ENCODE data around the gene ASB2. TPM values are rescaled to one million over a fixed set of nuclear protein-coding genes. Genes with fewer than 3 reads are reported as not detected.

Gene ASB2
- total and polyA plus RNA-seq, 5 donors, result 112 to 141 (median 120) TPM

DNA sequence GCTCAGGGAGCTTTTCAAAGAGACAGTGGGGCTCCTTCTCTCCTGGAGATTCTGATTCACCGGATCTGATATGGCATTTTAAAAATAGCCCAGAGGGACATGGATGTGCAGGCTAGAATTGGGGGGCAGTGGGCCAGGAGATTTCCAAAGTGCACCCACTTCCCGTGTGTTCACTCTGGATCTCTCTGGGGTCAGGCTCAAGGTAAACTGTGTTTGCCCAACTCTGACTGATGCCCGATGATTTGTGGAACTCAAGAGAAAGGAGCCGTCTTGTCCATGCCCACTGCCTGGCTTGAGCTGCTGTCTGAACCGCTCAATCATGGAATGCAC lies 31.3 kb downstream of the ASB2 start:
- ATAC-seq, result no peak
- peak in 1 of 3 donors; percentile 1 for DNase-seq
- H3K4me1 ChIP-seq (ENCODE audit: control insufficient read depth, insufficient read depth, low read length), result no peaks in the 10 kb centered on the region
- no peak overlapping the region for H3K4me3 ChIP-seq (ENCODE audit: low read length)
- H3K9me3 ChIP-seq (ENCODE audit: control insufficient read depth, low read length), result no peaks in the 10 kb centered on the region
- intact Hi-C loops (cut with DNase I), result no loop called here
- no peaks in the 10 kb centered on the region for H3K27me3 ChIP-seq (ENCODE audit: control insufficient read depth, insufficient read depth)
- WGBS, result 73% methylated on average over 5 of the region's 5 CpGs
- H3K27ac ChIP-seq (ENCODE audit: low read length), result peak overlapping the region; percentile 50

DNA sequence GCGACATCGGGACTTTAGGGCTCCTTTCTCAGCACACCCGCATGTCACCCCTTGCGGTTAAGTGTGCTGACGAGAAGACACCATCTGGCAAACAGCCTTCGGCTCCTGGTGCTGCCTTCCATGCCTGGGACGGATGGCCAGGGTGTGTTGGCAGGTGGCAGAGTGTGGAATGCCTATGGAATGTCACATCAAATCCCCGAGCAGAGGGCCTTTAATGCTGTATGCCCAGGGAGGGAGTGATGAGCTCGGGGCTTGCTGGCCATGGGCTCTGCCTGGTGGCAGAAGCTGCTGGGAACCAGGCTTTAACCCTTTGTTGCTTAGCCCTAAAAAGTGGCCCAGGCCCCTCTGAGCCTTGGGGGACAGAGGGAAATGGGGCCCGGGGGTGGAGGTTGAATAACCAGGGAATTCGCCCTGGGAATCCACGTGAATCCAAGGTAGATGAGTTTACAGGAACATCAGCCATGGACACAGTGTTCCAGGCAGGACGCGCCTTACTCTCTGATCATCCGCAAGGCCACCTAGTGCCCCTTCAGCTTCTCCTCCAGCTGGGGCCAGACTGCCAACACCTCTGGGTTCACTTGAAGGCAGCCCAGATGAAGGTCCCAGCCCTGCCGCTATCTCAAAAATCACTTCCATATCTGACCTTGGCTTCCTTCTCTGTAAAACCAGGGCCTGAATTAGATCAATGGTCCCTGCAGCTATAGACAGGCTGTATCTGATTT lies 31.9 kb downstream of the ASB2 start:
- peak; percentile 15 to 43 for ATAC-seq

DNA sequence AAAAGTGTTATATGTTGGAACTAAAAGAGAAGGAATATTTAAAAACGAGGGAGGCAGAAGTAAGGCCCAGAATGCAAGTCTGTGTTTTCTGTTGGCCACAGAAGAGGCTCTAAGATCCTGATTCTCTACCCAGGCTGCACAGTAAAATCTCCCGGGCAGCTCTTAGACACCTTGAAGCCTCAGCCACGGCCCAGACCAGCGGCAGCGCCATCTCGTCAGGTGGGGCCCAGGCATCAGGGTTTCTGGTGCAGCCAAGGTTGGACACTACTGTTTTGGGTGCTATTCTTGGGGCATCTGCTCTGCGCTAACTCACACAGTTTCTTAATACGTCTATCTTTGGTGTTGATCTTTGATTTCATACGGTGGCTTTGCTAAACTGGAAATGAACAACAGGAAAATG lies 32.4 kb downstream of the ASB2 start:
- WGBS, result 68% methylated on average over 9 of the region's 9 CpGs
- no peak overlapping the region for H3K4me3 ChIP-seq (ENCODE audit: low read length)
- H3K9me3 ChIP-seq (ENCODE audit: control insufficient read depth, low read length), result no peaks in the 10 kb centered on the region
- intact Hi-C loops (cut with DNase I), result loop anchor here in 1 of 4 donors (2.0 kb wide), 1 partner anchor 57 kb away; no protein-coding TSS in a partner anchor
- no peaks in the 10 kb centered on the region for H3K27me3 ChIP-seq (ENCODE audit: control insufficient read depth, insufficient read depth)
- no peak overlapping the region for H3K27ac ChIP-seq (ENCODE audit: low read length)
- ATAC-seq (no peak), DNase-seq (peak in 2 of 3 donors; percentile 10 to 38)
- no peaks in the 10 kb centered on the region for H3K4me1 ChIP-seq (ENCODE audit: control insufficient read depth, insufficient read depth, low read length)

More for the DNA sequence above, 31.9 kb downstream of the ASB2 start:
- WGBS, result 64% methylated on average over 16 of the region's 16 CpGs
- Histone ChIP-seq H3K27ac (ENCODE audit: low read length) (peak overlapping the region; percentile 50), H3K27me3 (ENCODE audit: control insufficient read depth, insufficient read depth) (no peaks in the 10 kb centered on the region), H3K9me3 (ENCODE audit: control insufficient read depth, low read length) (no peaks in the 10 kb centered on the region), H3K4me1 (ENCODE audit: control insufficient read depth, insufficient read depth, low read length) (no peaks in the 10 kb centered on the region), H3K4me3 (ENCODE audit: low read length) (no peak overlapping the region)
- DNase-seq, result peak in 1 of 3 donors; percentile 54
- intact Hi-C loops (cut with DNase I), result no loop called here

DNA sequence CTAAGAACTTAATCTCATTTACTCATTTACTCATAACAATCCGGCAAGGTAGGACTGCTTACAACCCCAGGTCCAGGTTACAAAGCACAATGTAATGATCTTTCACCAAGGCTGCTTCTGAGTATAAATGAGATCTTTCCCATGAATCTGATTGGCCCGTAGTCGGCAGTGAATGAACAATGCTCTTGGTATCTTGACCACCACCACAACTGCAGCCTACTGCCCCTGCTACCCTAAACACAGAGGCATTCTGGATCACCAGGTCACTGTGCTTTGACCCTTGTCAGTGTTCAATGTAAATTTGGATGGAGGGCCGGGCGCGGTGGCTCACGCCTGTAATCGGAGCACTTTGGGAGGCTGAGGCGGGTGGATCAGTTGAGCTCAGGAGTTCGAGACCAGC lies 33.3 kb downstream of the ASB2 start:
- DNase-seq (peak in 2 of 3 donors; percentile 11 to 48), ATAC-seq (no peak)
- no peaks in the 10 kb centered on the region for H3K27me3 ChIP-seq (ENCODE audit: control insufficient read depth, insufficient read depth)
- no peaks in the 10 kb centered on the region for H3K9me3 ChIP-seq (ENCODE audit: control insufficient read depth, low read length)
- no peaks in the 10 kb centered on the region for H3K4me1 ChIP-seq (ENCODE audit: control insufficient read depth, insufficient read depth, low read length)
- WGBS, result 89% methylated on average over 10 of the region's 10 CpGs
- H3K27ac ChIP-seq (ENCODE audit: low read length), result no peak overlapping the region
- intact Hi-C loops (cut with DNase I), result loop anchor here in 1 of 4 donors (2.0 kb wide), 1 partner anchor 58 kb away; no protein-coding TSS in a partner anchor
- H3K4me3 ChIP-seq (ENCODE audit: low read length), result no peak overlapping the region

DNA sequence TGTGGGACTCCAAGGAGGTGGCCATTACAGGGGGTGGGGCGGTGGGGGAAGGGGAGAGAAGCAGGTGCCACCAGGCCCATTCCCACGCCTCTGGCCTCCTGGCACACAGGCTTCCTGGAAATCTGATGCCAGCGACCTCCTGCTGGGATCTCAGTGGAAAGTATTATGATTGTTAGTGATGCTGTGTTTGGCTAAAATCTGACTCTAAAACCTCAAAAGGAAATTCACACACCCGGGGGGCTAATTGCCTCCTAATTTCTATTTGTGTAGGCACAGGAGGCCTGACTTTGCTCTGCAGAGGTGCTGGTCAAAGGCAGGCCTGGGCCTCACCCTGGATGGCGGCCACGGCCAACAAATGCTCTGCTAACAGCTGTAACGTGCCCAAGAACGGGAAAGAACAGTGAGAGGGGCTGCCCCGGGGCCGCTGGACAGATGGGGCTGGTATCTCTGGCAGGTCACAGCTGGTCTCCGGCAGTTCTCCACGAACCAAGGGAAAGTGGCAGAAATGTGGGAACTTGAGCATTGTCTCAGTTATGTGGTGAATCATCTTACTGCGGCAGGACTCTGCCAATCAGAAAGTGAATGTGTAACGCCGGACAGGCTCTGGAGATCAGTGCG lies 35.0 kb downstream of the ASB2 start:
- H3K4me1 ChIP-seq (ENCODE audit: control insufficient read depth, insufficient read depth, low read length), result no peaks in the 10 kb centered on the region
- WGBS, result 68% methylated on average over 16 of the region's 16 CpGs

DNA sequence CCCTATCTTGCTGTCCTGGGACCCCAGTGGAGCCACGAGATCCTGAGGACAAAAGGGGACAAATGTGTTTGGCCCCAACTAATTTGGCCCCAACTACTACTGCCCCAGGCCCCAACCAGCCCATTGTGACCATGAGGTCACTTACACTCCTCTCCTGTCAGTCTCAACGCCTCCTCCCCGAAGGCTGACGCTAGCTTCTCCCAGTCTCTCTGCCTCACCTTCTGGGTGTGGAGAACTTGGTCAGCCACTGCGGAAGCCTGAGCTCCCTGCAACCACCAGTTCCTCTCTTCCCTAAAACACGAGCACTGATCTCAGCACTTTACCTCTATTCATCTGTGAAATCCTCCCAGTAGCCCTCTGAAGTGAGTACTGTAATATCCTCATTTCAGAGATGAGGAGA lies 35.9 kb downstream of the ASB2 start:
- ATAC-seq (no peak), DNase-seq (peak in 1 of 3 donors; percentile 6)
- Histone ChIP-seq H3K4me1 (ENCODE audit: control insufficient read depth, insufficient read depth, low read length) (no peaks in the 10 kb centered on the region), H3K27me3 (ENCODE audit: control insufficient read depth, insufficient read depth) (no peaks in the 10 kb centered on the region), H3K4me3 (ENCODE audit: low read length) (no peak overlapping the region), H3K27ac (ENCODE audit: low read length) (no peak overlapping the region), H3K9me3 (ENCODE audit: control insufficient read depth, low read length) (no peaks in the 10 kb centered on the region)
- intact Hi-C loops (cut with DNase I), result loop anchor here in 1 of 4 donors (2.0 kb wide), 1 partner anchor 60 kb away; no protein-coding TSS in a partner anchor
- WGBS, result 78% methylated on average over 6 of the region's 6 CpGs

More for the DNA sequence above, 35.0 kb downstream of the ASB2 start:
- ATAC-seq, result no peak
- Histone ChIP-seq H3K4me3 (ENCODE audit: low read length) (no peak overlapping the region), H3K9me3 (ENCODE audit: control insufficient read depth, low read length) (no peaks in the 10 kb centered on the region), H3K27ac (ENCODE audit: low read length) (no peak overlapping the region), H3K27me3 (ENCODE audit: control insufficient read depth, insufficient read depth) (no peaks in the 10 kb centered on the region)
- DNase-seq, result peak in 2 of 3 donors; percentile 16 to 58
- intact Hi-C loops (cut with DNase I), result loop anchor here in 1 of 4 donors (2.0 kb wide), 1 partner anchor 59 kb away; no protein-coding TSS in a partner anchor

DNA sequence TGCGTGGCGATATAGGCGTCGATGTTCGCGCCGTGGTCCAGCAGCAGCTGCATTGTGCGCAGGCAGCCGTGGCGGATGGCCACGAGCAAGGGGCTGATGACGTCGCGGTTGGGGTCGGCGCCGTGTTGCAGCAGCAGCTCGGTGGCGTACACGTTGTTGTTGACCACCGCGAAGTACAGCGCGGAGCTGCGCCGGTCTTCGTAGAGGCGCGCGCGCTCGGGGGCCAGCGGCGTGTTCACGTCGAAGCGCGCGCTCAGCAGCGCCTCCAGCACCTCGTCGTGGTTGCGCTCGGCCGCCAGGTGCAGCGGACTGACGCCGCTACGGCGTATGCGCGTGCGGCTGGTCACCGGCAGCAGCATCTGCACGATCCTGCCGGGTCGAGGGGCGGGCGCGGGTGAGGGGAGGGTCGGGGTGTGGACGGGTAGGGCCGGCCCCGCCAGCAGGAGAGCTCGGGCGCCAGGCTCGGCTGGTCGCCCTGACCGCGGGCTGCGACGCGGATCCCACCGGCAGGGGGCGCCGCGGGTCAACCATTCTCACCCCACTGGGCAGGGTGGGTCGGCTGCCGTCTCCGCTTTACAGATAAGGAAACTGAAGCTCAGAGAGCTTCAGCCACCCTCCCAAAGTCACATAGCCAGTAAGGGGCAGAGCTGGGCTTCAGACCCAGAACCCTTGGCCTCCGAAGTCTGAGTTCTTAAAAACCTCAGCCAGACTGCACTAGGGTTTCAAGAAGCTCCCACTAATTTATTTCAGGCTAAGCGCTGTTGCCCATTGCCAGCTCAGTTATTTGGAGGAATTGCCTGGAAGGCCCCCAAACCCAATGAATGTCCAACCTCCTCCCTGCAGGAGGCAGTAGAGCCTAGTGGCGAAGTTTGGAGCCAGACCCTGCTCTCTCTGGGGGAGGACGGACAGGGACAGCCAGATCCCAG lies 36.8 kb downstream of the ASB2 start:
- WGBS, result 21% methylated on average over 84 of the region's 84 CpGs
- ATAC-seq, result peak; percentile 60 to 84
- H3K4me1 ChIP-seq (ENCODE audit: control insufficient read depth, insufficient read depth, low read length), result no peaks in the 10 kb centered on the region
- DNase-seq, result peak; percentile 73 to 91 (median 90)
- H3K4me3 ChIP-seq (ENCODE audit: low read length), result no peak overlapping the region
- H3K9me3 ChIP-seq (ENCODE audit: control insufficient read depth, low read length), result no peaks in the 10 kb centered on the region
- no peaks in the 10 kb centered on the region for H3K27me3 ChIP-seq (ENCODE audit: control insufficient read depth, insufficient read depth)
- H3K27ac ChIP-seq (ENCODE audit: low read length), result no peak overlapping the region
- intact Hi-C loops (cut with DNase I), result loop anchor here in 3 of 4 donors (1.0 to 5.0 kb wide), 3 partner anchors 61 to 63 kb away; no protein-coding TSS in a partner anchor

DNA sequence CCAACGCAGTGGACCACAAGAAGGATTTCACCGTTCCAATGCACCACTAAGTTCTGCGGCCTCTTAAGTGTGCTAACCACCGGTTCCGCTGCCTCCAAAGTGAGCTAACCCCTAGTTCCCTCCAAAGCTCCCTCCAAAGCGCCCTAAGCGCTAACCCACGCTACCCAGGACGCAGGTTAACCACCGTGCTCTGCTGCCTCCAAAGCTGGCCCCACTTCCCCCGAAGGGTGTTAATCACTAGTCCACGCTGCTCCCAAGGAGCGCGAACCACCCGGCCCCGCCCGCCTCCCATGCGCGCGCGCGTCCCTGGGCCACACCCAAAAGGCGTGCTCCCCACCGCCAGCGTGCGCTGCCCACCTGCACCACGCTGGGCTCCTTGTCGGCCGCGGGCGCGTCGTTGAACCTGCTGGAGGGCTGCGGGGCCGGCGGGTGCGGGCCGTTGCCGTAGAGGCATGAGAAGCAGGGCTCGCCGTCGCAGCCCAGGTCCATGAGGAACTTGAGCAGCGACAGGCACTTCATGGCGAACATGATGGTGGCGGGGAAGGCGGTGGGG lies 37.5 kb downstream of the ASB2 start:
- Histone ChIP-seq H3K27me3 (ENCODE audit: control insufficient read depth, insufficient read depth) (no peaks in the 10 kb centered on the region), H3K4me1 (ENCODE audit: control insufficient read depth, insufficient read depth, low read length) (no peaks in the 10 kb centered on the region), H3K27ac (ENCODE audit: low read length) (no peak overlapping the region), H3K9me3 (ENCODE audit: control insufficient read depth, low read length) (no peaks in the 10 kb centered on the region), H3K4me3 (ENCODE audit: low read length) (no peak overlapping the region)
- ATAC-seq (no peak), DNase-seq (peak in 1 of 3 donors; percentile 57)
- 51% methylated on average over 46 of the region's 46 CpGs for WGBS
- intact Hi-C loops (cut with DNase I), result loop anchor here in 2 of 4 donors (1.0 to 5.0 kb wide), 2 partner anchors 62 to 63 kb away; no protein-coding TSS in a partner anchor

DNA sequence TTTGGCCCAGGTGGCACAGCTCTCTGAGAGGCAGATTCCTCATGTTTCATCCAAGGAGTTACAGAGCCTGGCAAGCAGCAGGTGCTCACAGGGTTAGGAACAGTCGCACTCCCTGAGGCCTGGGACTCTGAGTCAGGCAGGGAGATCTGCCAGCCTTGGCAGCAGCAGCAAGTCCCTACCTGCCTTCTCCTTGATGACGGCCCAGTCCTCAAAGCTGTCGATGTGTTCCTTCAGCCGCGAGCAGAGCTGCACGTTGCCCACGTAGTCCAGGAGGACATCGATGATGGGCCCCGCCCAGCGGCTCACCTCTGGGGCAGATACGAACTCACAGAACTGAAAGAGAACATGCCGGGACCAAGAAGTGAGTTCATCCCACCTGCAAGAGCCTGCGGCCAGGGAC lies 38.9 kb downstream of the ASB2 start:
- 81% methylated on average over 13 of the region's 13 CpGs for WGBS
- Histone ChIP-seq H3K27ac (ENCODE audit: low read length) (no peak overlapping the region), H3K27me3 (ENCODE audit: control insufficient read depth, insufficient read depth) (no peaks in the 10 kb centered on the region), H3K4me3 (ENCODE audit: low read length) (no peak overlapping the region), H3K9me3 (ENCODE audit: control insufficient read depth, low read length) (no peaks in the 10 kb centered on the region), H3K4me1 (ENCODE audit: control insufficient read depth, insufficient read depth, low read length) (no peaks in the 10 kb centered on the region)
- DNase-seq (peak in 1 of 3 donors; percentile 38), ATAC-seq (no peak)
- intact Hi-C loops (cut with DNase I), result loop anchor here in 1 of 4 donors (5.0 kb wide), 1 partner anchor 65 kb away; no protein-coding TSS in a partner anchor

DNA sequence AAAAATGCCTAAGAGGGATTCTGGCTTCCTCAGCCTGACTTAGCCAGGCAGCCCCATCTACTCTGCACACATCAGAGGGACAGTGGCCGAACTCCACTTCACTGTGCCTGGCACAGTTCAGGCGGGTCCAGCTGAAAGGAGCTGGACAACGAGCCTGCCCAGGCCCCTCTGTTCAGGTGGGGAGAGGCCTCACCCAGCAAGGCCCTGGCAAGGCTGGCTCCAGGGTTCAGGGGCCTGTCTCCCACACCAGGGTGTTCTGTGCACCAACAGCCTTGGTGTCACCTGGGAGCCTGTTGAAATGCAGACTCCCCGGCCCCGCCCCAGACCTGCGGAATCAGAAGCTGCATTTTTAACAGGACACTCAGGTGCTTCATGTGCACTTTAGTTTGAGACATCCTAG lies 39.4 kb downstream of the ASB2 start:
- Histone ChIP-seq H3K9me3 (ENCODE audit: control insufficient read depth, low read length) (no peaks in the 10 kb centered on the region), H3K27ac (ENCODE audit: low read length) (no peak overlapping the region), H3K4me3 (ENCODE audit: low read length) (no peak overlapping the region), H3K4me1 (ENCODE audit: control insufficient read depth, insufficient read depth, low read length) (no peaks in the 10 kb centered on the region), H3K27me3 (ENCODE audit: control insufficient read depth, insufficient read depth) (no peaks in the 10 kb centered on the region)
- ATAC-seq, result no peak
- 82% methylated on average over 6 of the region's 6 CpGs for WGBS
- intact Hi-C loops (cut with DNase I), result loop anchor here in 1 of 4 donors (5.0 kb wide), 1 partner anchor 65 kb away; no protein-coding TSS in a partner anchor
- peak in 1 of 3 donors; percentile 19 for DNase-seq
